Measurements from ENCODE around the gene MSL3B.

GRCh38 chr2:233853883-233854240 is 14.3 kb downstream of the MSL3B start:
- TF ChIP-seq CTCF (IDR thresholded peaks at IDR 0.05 in 2 of 3, conservative IDR thresholded peaks at IDR 0.05 in 1 of 3; ENCODE audit: borderline replicate concordance in 1 of 3, insufficient read depth in 1 of 3, low read depth in 2 of 3, low read length in 2 of 3): no peak
- no peak for TF ChIP-seq SIN3A (IDR thresholded peaks at IDR 0.05; ENCODE audit: low read depth)
- TF ChIP-seq EGR1 (IDR thresholded peaks at IDR 0.05; ENCODE audit: low read depth): no peak

Measured in HCT116 (cell line).